ENCODE measurements around the gene TNIK.
"Not testable (repeated sequence)": the region's sequence is repeated elsewhere in the genome, so short reads cannot be mapped to it uniquely, and the experiment has no call there.

The TNIK gene

GRCh38 chr3:171373711-171374110 lies 86.5 kb downstream of the TNIK start:
- intact Hi-C loops (cut with DNase I) = no loop called here
- DNase-seq = no peak

GRCh38 chr3:171372694-171373093 lies 87.5 kb downstream of the TNIK start:
- intact Hi-C loops (cut with DNase I) = no loop called here
- DNase-seq = no peak

GRCh38 chr3:171371354-171371753 lies 88.9 kb downstream of the TNIK start:
- no peak for DNase-seq
- intact Hi-C loops (cut with DNase I) = no loop called here

GRCh38 chr3:171369156-171369555 lies 91.0 kb downstream of the TNIK start:
- intact Hi-C loops (cut with DNase I) = no loop called here
- no peak for DNase-seq

- DNase-seq; intact Hi-C loops (cut with DNase I): not testable (repeated sequence)
Measured at GRCh38 chr3:171366738-171367137, 93.5 kb downstream of the TNIK start.

GRCh38 chr3:171366043-171366442 lies 94.2 kb downstream of the TNIK start:
- intact Hi-C loops (cut with DNase I) = no loop called here
- no peak for DNase-seq

- DNase-seq = no peak
- intact Hi-C loops (cut with DNase I) = no loop called here
Measured at GRCh38 chr3:171365489-171365888, 94.7 kb downstream of the TNIK start.

GRCh38 chr3:171364500-171364899 lies 95.7 kb downstream of the TNIK start:
- intact Hi-C loops (cut with DNase I) = no loop called here
- DNase-seq = no peak

GRCh38 chr3:171363202-171363601 lies 97.0 kb downstream of the TNIK start:
- intact Hi-C loops (cut with DNase I) = no loop called here

GRCh38 chr3:171362575-171362974 lies 97.6 kb downstream of the TNIK start:
- no peak for DNase-seq
- intact Hi-C loops (cut with DNase I) = no loop called here

More at GRCh38 chr3:171363202-171363601, 97.0 kb downstream of the TNIK start:
- no peak for DNase-seq

GRCh38 chr3:171358881-171359198 lies 101.4 kb downstream of the TNIK start:
- DNase-seq = no peak

GRCh38 chr3:171358181-171358880 lies 101.9 kb downstream of the TNIK start:
- intact Hi-C loops (cut with DNase I) = no loop called here
- DNase-seq = no peak

More at GRCh38 chr3:171358881-171359198, 101.4 kb downstream of the TNIK start:
- intact Hi-C loops (cut with DNase I) = no loop called here

- intact Hi-C loops (cut with DNase I) = no loop called here
- DNase-seq = no peak
Measured at GRCh38 chr3:171357721-171358120, 102.5 kb downstream of the TNIK start.

- intact Hi-C loops (cut with DNase I) = no loop called here
- no peak for DNase-seq
Measured at GRCh38 chr3:171356251-171356650, 104.0 kb downstream of the TNIK start.

GRCh38 chr3:171354706-171355582 lies 105.3 kb downstream of the TNIK start:
- DNase-seq = no peak
- intact Hi-C loops (cut with DNase I) = no loop called here

GRCh38 chr3:171354049-171354705 lies 106.0 kb downstream of the TNIK start:
- no peak for DNase-seq
- intact Hi-C loops (cut with DNase I) = no loop called here

GRCh38 chr3:171353423-171353822 lies 106.8 kb downstream of the TNIK start:
- intact Hi-C loops (cut with DNase I) = no loop called here
- no peak for DNase-seq

- no peak for DNase-seq
- intact Hi-C loops (cut with DNase I) = no loop called here
Measured at GRCh38 chr3:171352387-171352935, 107.7 kb downstream of the TNIK start.

GRCh38 chr3:171351676-171352075 lies 108.5 kb downstream of the TNIK start:
- DNase-seq = peak in 2 of 10 donors; percentile 68 to 81

GRCh38 chr3:171350364-171350763 lies 109.8 kb downstream of the TNIK start:
- DNase-seq = no peak
- intact Hi-C loops (cut with DNase I) = no loop called here

More at GRCh38 chr3:171351676-171352075, 108.5 kb downstream of the TNIK start:
- intact Hi-C loops (cut with DNase I) = no loop called here

GRCh38 chr3:171349392-171349791 lies 110.8 kb downstream of the TNIK start:
- no peak for DNase-seq
- intact Hi-C loops (cut with DNase I) = no loop called here

Measured in posterior cingulate gyrus (tissue), 11 donors.